SK-N-SH treated with all-trans-retinoic acid at 6 μM for 48 hours (cell line): Measurements from ENCODE around the gene CCDC82.
A peak's percentile ranks its signal among the peaks of the same experiment; 100 is the strongest.

Experiments
- ATAC-seq: fragments of 200-7000 bp; cut with Tn5 transposase; 3 replicates; pipeline ENCODE4 v1.9.1; 2020; ENCODE audit warnings: mild to moderate bottlenecking, moderate library complexity
- BACH2 ChIP-seq: fragments of 250-450 bp; sonication (Bioruptor Pico); IDR thresholded peaks from 2 replicates; pipeline ENCODE4 v1.9.0; 2021; ENCODE audit warnings: mild to moderate bottlenecking, borderline replicate concordance
- CREB5 ChIP-seq: fragments of 250-450 bp; sonication (Bioruptor Pico); IDR thresholded peaks from 2 replicates; pipeline ENCODE4 v1.5.1; 2020; ENCODE audit warnings: low read depth, mild to moderate bottlenecking, moderate library complexity
- CSDC2 ChIP-seq: fragments of 250-450 bp; sonication (Bioruptor Pico); IDR thresholded peaks from 2 replicates; pipeline ENCODE4 v1.5.0; 2020; ENCODE audit warnings: mild to moderate bottlenecking, moderate library complexity
- CSRNP3 ChIP-seq: fragments of 250-450 bp; sonication (Bioruptor Pico); IDR thresholded peaks from 2 replicates; pipeline ENCODE4 v1.5.1; 2021; ENCODE audit warnings: mild to moderate bottlenecking, moderate library complexity
- ESRRG ChIP-seq: fragments of 250-450 bp; sonication (Bioruptor Pico); IDR thresholded peaks from 2 replicates; pipeline ENCODE4 v1.6.1; 2021; ENCODE audit warnings: mild to moderate bottlenecking
- GLIS3 ChIP-seq: fragments of 250-450 bp; sonication (Bioruptor Pico); IDR thresholded peaks from 2 replicates; pipeline ENCODE4 v1.5.0; 2020; ENCODE audit warnings: mild to moderate bottlenecking, moderate library complexity
- ISL1 ChIP-seq: fragments of 250-450 bp; sonication (Bioruptor Pico); IDR thresholded peaks from 2 replicates; pipeline ENCODE4 v2.1.2; 2022; ENCODE audit warnings: mild to moderate bottlenecking, moderate library complexity
- OSR1 ChIP-seq: fragments of 250-450 bp; sonication (Bioruptor Pico); IDR thresholded peaks from 2 replicates; pipeline ENCODE4 v1.8.0; 2022; ENCODE audit warnings: moderate library complexity, mild to moderate bottlenecking, inconsistent platforms
- PATZ1 ChIP-seq: fragments of 250-450 bp; sonication (Bioruptor Pico); IDR thresholded peaks from 2 replicates; pipeline ENCODE4 v1.8.0; 2020; ENCODE audit warnings: mild to moderate bottlenecking, moderate library complexity, borderline replicate concordance
- POU6F1 ChIP-seq: fragments of 250-450 bp; sonication (Bioruptor Pico); IDR thresholded peaks from 2 replicates; pipeline ENCODE4 v1.8.0; 2021; ENCODE audit warnings: low read depth, mild to moderate bottlenecking, moderate library complexity, borderline replicate concordance
- PPARA ChIP-seq: fragments of 250-450 bp; sonication (Bioruptor Pico); IDR thresholded peaks from 2 replicates; pipeline ENCODE4 v1.5.0; 2020; ENCODE audit warnings: mild to moderate bottlenecking, borderline replicate concordance
- RARB ChIP-seq: fragments of 250-450 bp; sonication (Bioruptor Pico); IDR thresholded peaks from 2 replicates; pipeline ENCODE4 v1.8.0; 2021; ENCODE audit warnings: mild to moderate bottlenecking, moderate library complexity
- TCF4 ChIP-seq: fragments of 250-450 bp; sonication (Bioruptor Pico); IDR thresholded peaks from 2 replicates; pipeline ENCODE4 v1.8.0; 2021; ENCODE audit warnings: mild to moderate bottlenecking, moderate library complexity, borderline replicate concordance
- TSHZ2 ChIP-seq: fragments of 250-450 bp; sonication (Bioruptor Pico); IDR thresholded peaks from 2 replicates; pipeline ENCODE4 v1.5.0; 2020; ENCODE audit warnings: mild to moderate bottlenecking, moderate library complexity
- ZC3H10 ChIP-seq: fragments of 250-450 bp; sonication (Bioruptor Pico); IDR thresholded peaks from 2 replicates; pipeline ENCODE4 v1.5.1; 2021; ENCODE audit warnings: mild to moderate bottlenecking, moderate library complexity
- ZFP3 ChIP-seq: fragments of 250-450 bp; sonication (Bioruptor Pico); IDR thresholded peaks from 2 replicates; pipeline ENCODE4 v1.5.0; 2020; ENCODE audit warnings: mild to moderate bottlenecking, moderate library complexity
- ZFP30 ChIP-seq: fragments of 450-650 bp; formaldehyde crosslinking; IDR thresholded peaks from 2 replicates; pipeline ENCODE4 v1.5.0; 2022; ENCODE audit warnings: mild to moderate bottlenecking, moderate library complexity
- ZNF565 ChIP-seq: fragments of 450-650 bp; formaldehyde crosslinking; conservative IDR thresholded peaks from 2 replicates; pipeline ENCODE4 v1.5.0; 2020; ENCODE audit warnings: low read depth, mild to moderate bottlenecking, moderate library complexity
- ZNF70 ChIP-seq: fragments of 450-650 bp; formaldehyde crosslinking; IDR thresholded peaks from 2 replicates; pipeline ENCODE4 v1.5.0; 2020; ENCODE audit warnings: mild to moderate bottlenecking, moderate library complexity

The CCDC82 gene

GRCh38 chr11:96397863-96398262 is 8.2 kb upstream of the CCDC82 start:
- TF ChIP-seq ZNF70 (CRISPR knock-in tag) = no peak
- no peak for ATAC-seq

- ATAC-seq = no peak
- TF ChIP-seq PPARA (CRISPR knock-in tag) = no peak
- TF ChIP-seq OSR1 = no peak
- TF ChIP-seq ESRRG (CRISPR knock-in tag) = no peak
- TF ChIP-seq ZFP3 = no peak
- no peak for TF ChIP-seq BACH2 (CRISPR knock-in tag)
- no peak for TF ChIP-seq CREB5 (CRISPR knock-in tag)
- TF ChIP-seq TSHZ2 (CRISPR knock-in tag) = no peak
- no peak for TF ChIP-seq CSDC2
- no peak for TF ChIP-seq ISL1 (CRISPR knock-in tag)
- TF ChIP-seq, all 23 proteins: peak for 0
Observed at GRCh38 chr11:96396637-96397036, 6.9 kb upstream of the CCDC82 start.

- TF ChIP-seq ISL1 (CRISPR knock-in tag) (peak; percentile 78), RARB (no peak)
- no peak for ATAC-seq
Observed at GRCh38 chr11:96394773-96395172, 5.1 kb upstream of the CCDC82 start.

GRCh38 chr11:96393753-96394348 is 4.1 kb upstream of the CCDC82 start:
- TF ChIP-seq ZNF565 (CRISPR knock-in tag) (no peak), CSDC2 (no peak)
- no peak for ATAC-seq

GRCh38 chr11:96391698-96392307 is 2.1 kb upstream of the CCDC82 start:
- ATAC-seq = no peak
- no peak for TF ChIP-seq POU6F1 (CRISPR knock-in tag)
- no peak for TF ChIP-seq TCF4 (CRISPR knock-in tag)
- TF ChIP-seq BACH2 (CRISPR knock-in tag) = no peak
- no peak for TF ChIP-seq ZFP30
- no peak for TF ChIP-seq ZC3H10 (CRISPR knock-in tag)
- TF ChIP-seq RARB = no peak
- no peak for TF ChIP-seq ZFP3
- no peak for TF ChIP-seq CSRNP3 (CRISPR knock-in tag)
- TF ChIP-seq ZNF565 (CRISPR knock-in tag) = no peak
- no peak for TF ChIP-seq OSR1
- no peak for TF ChIP-seq TSHZ2 (CRISPR knock-in tag)
- TF ChIP-seq PATZ1 = no peak
- TF ChIP-seq GLIS3 = no peak
- no peak for TF ChIP-seq PPARA (CRISPR knock-in tag)
